IPS-18c (cell line): Measurements from ENCODE around the gene IGLON5.

Source experiments
- H3K4me3 ChIP-seq: 2 replicates; pipeline ENCODE4 v1.7.0; 2013; ENCODE audit warnings: low read depth, mild to moderate bottlenecking, low read length, moderate library complexity; ENCODE audit not compliant: insufficient read depth
- H3K9me3 ChIP-seq: one replicate; pipeline ENCODE4 v1.6.1; 2013; ENCODE audit warnings: mild to moderate bottlenecking, low read length, moderate library complexity; ENCODE audit not compliant: control insufficient read depth, insufficient read depth

The IGLON5 gene

GRCh38 chr19:51367565-51368365 lies 56.3 kb downstream of the IGLON5 start:
- no peaks in the 10 kb centered on the region for H3K9me3 ChIP-seq
- H3K4me3 ChIP-seq: peak overlapping the region; percentile 85

GRCh38 chr19:51368366-51369282 lies 57.2 kb downstream of the IGLON5 start, which contains the start of gene CLDND2:
Gene CLDND2 (minus strand): TSS chr19:51369003. CDS start chr19:51368577, 426 bp downstream.
- H3K4me3 ChIP-seq: peak within 1 kb of the TSS; percentile 85

GRCh38 chr19:51370230-51370629 lies 58.8 kb downstream of the IGLON5 start:
- Histone ChIP-seq H3K4me3 (no peak overlapping the region), H3K9me3 (no peaks in the 10 kb centered on the region)

More at GRCh38 chr19:51368366-51369282, 57.2 kb downstream of the IGLON5 start, which contains the start of gene CLDND2:
- H3K9me3 ChIP-seq: no peaks in the 10 kb centered on the region

GRCh38 chr19:51371186-51371690 lies 59.8 kb downstream of the IGLON5 start:
- Histone ChIP-seq H3K4me3 (no peak overlapping the region), H3K9me3 (no peaks in the 10 kb centered on the region)

- Histone ChIP-seq H3K4me3 (no peak overlapping the region), H3K9me3 (no peaks in the 10 kb centered on the region)
Observed at GRCh38 chr19:51372021-51372648, 60.7 kb downstream of the IGLON5 start.

GRCh38 chr19:51372649-51373504 lies 61.4 kb downstream of the IGLON5 start, which contains the start of gene NKG7:
Gene NKG7 (minus strand): TSS chr19:51372654. CDS start chr19:51372535, 119 bp downstream.
- Histone ChIP-seq H3K4me3 (no peak within 1 kb of the TSS), H3K9me3 (no peaks in the 10 kb centered on the region)

GRCh38 chr19:51375504-51376221 lies 64.2 kb downstream of the IGLON5 start:
- no peak overlapping the region for H3K4me3 ChIP-seq
- H3K9me3 ChIP-seq: no peaks in the 10 kb centered on the region

- Histone ChIP-seq H3K9me3 (peaks cover 2% of the 10 kb centered on the region), H3K4me3 (no peak overlapping the region)
Observed at GRCh38 chr19:51377422-51377821, 66.0 kb downstream of the IGLON5 start.

GRCh38 chr19:51380379-51380778 lies 68.9 kb downstream of the IGLON5 start:
- no peak overlapping the region for H3K4me3 ChIP-seq
- H3K9me3 ChIP-seq: peaks cover 2% of the 10 kb centered on the region
